GM12878 (cell line): Measurements from ENCODE around the gene IL3RA. TPM values are rescaled to one million over a fixed set of nuclear protein-coding genes. Genes with fewer than 3 reads are reported as not detected.

Source experiments
- ATAC-seq: fragments of 200-7000 bp; cut with Tn5 transposase; 3 replicates; pipeline ENCODE4 v1.9.1; 2020; ENCODE audit warnings: mild to moderate bottlenecking, moderate library complexity
- BruUV-seq: library from RNA; stranded (reverse); fragments of 400-500 nt; replicated peaks from 2 replicates; lab custom pipeline; 2021; lab: Mats Ljungman, UMichigan
- CTCF ChIA-PET: fragments of 300-600 bp; sonication (Branson Sonifier 250); formaldehyde crosslinking; extraction: SDS; loops from one replicate; lab custom pipeline; 2021; ENCODE audit warnings: inconsistent platforms; lab: Yijun Ruan, JAX
- POLR2A ChIA-PET: fragments of 350-600 bp; formaldehyde crosslinking; extraction: SDS; loops from one replicate; lab custom pipeline; 2021; ENCODE audit warnings: inconsistent platforms; lab: Charles Lee
- RAD21 ChIA-PET: fragments of 300-600 bp; sonication (Branson Sonifier 250); formaldehyde crosslinking; loops from one replicate; lab custom pipeline; 2023; ENCODE audit warnings: antibody characterized with exemption; ENCODE audit not compliant: unreplicated experiment; lab: Charles Lee
- SMC1A ChIA-PET: fragments of 300-600 bp; sonication (Branson Sonifier 250); formaldehyde crosslinking; loops from one replicate; lab custom pipeline; 2023; ENCODE audit not compliant: unreplicated experiment, uncharacterized antibody; lab: Charles Lee
- DNase-seq: peaks from one replicate; pipeline ENCODE4 v3.0.0-alpha.2; 2011; ENCODE audit warnings: low read depth, low spot score
- FAIRE-seq: peaks from 3 replicates; lab custom pipeline; 2011; peaks lifted over from hg19 to GRCh38; lab: Jason Lieb, UNC
- H2AFZ ChIP-seq: 2 replicates; pipeline ENCODE4 v1.6.0; 2011; ENCODE audit warnings: low read depth, low read length, control low read depth; ENCODE audit not compliant: control insufficient read depth
- H3K27ac ChIP-seq: 2 replicates; pipeline ENCODE4 v1.5.1; 2011; ENCODE audit warnings: control low read depth; ENCODE audit not compliant: control insufficient read depth, insufficient read depth
- H3K27me3 ChIP-seq, 2 experiments: replicated peaks in 1 of 2; 2 replicates each; pipeline versions ENCODE4 v1.6.0 to v1.6.1; 2011; ENCODE audit warnings: low read length in 1 of 2; ENCODE audit not compliant: control insufficient read depth in 2 of 2, insufficient read depth in 2 of 2
- H3K36me3 ChIP-seq, 2 experiments: 2 replicates each; pipeline ENCODE4 v1.5.1; 2011; ENCODE audit warnings: low read length in 1 of 2; ENCODE audit not compliant: control insufficient read depth in 2 of 2, insufficient read depth in 2 of 2
- H3K4me1 ChIP-seq: 2 replicates; pipeline ENCODE4 v1.6.1; 2011; ENCODE audit warnings: mild to moderate bottlenecking, low read length, moderate library complexity, mixed read lengths; ENCODE audit not compliant: control insufficient read depth, insufficient read depth
- H3K4me2 ChIP-seq: 2 replicates; pipeline ENCODE4 v1.6.0; 2011; ENCODE audit warnings: control low read depth; ENCODE audit not compliant: control insufficient read depth, insufficient read depth
- H3K4me3 ChIP-seq: fragments of 200-600 bp; sonication (generic); 2 replicates; pipeline ENCODE4 v1.5.1; 2016
- H3K79me2 ChIP-seq: 2 replicates; pipeline ENCODE4 v1.6.0; 2011; ENCODE audit warnings: low read length; ENCODE audit not compliant: control insufficient read depth, insufficient read depth
- H3K9ac ChIP-seq: 2 replicates; pipeline ENCODE4 v1.8.0; 2011; ENCODE audit warnings: low read length, control low read depth, mixed read lengths; ENCODE audit not compliant: control insufficient read depth, insufficient read depth
- H3K9me3 ChIP-seq: replicated peaks from 3 replicates; pipeline ENCODE4 v1.5.1; 2011; ENCODE audit warnings: mild to moderate bottlenecking, low read length; ENCODE audit not compliant: control insufficient read depth, insufficient read depth
- H4K20me1 ChIP-seq: 2 replicates; pipeline ENCODE4 v1.6.0; 2011; ENCODE audit not compliant: control insufficient read depth, insufficient read depth
- EGR1 ChIP-seq, 2 experiments: IDR thresholded peaks; 1 replicate in 1 of 2; 2 replicates in 1 of 2; pipeline ENCODE4 v1.6.1; 2011 to 2012; ENCODE audit warnings: low read depth in 2 of 2, low read length in 2 of 2, borderline replicate concordance in 1 of 2, mild to moderate bottlenecking in 1 of 2, moderate library complexity in 1 of 2
- EP300 ChIP-seq, 2 experiments: fragments of 150-350 bp in 1 of 2; IDR thresholded peaks; 2 replicates each; pipeline ENCODE4 v1.6.1; 2011 to 2012; ENCODE audit warnings: low read depth in 2 of 2, low read length in 2 of 2, borderline replicate concordance in 1 of 2, improper control_type of control experiment in 1 of 2, inconsistent platforms in 1 of 2; ENCODE audit not compliant: control insufficient read depth in 1 of 2
- LARP7 ChIP-seq: fragments of 450-650 bp; IDR thresholded peaks from 2 replicates; pipeline ENCODE4 v1.6.1; 2017; ENCODE audit warnings: mild to moderate bottlenecking
- RFX5 ChIP-seq: IDR thresholded peaks from 2 replicates; pipeline ENCODE4 v1.6.1; 2011; ENCODE audit warnings: low read depth, low read length, improper control_type of control experiment
- ZNF207 ChIP-seq: fragments of 450-650 bp; IDR thresholded peaks from 2 replicates; pipeline ENCODE4 v1.6.1; 2014; ENCODE audit warnings: antibody characterized with exemption, mild to moderate bottlenecking, borderline replicate concordance
- ZZZ3 ChIP-seq: IDR thresholded peaks from 2 replicates; pipeline ENCODE4 v1.6.1; 2011; ENCODE audit warnings: low read depth; ENCODE audit not compliant: control insufficient read depth, insufficient read length
- WGBS: methylation state at CpG from one replicate; pipeline ENCODE4 v1.1.6; 2016; ENCODE audit warnings: low lambda C conversion rate; ENCODE audit not compliant: insufficient replicate concordance, insufficient coverage; ENCODE audit errors: missing lambda C conversion rate; 5-methylcytosine and 5-hydroxymethylcytosine counted together
- in situ Hi-C: fragments of 300-500 bp; cut with MboI; formaldehyde crosslinking; loops from 9 replicates; pipeline ENCODE4 v1.14.3; 2018; ENCODE audit warnings: mixed read lengths
- intact Hi-C: fragments of 100-400 bp; cut with micrococcal nuclease; formaldehyde crosslinking; loops from one replicate; pipeline ENCODE4 v1.14.2; 2022; ENCODE audit not compliant: unreplicated experiment
- polyA plus RNA-seq, 11 experiments: library from polyadenylated mRNA; depleted of rRNA in 4 of 11; unstranded in 6 of 11; stranded (reverse) in 5 of 11; fragments of >200 nt; fragmentation: Nextera tagmentation in 4 of 11; fragmentation: Illumina TruSeq in 1 of 11; extraction: Ambion mirVana in 4 of 11; extraction: Trizol in 1 of 11; gene quantifications; 1 replicate in 1 of 11; 2 replicates in 10 of 11; pipeline versions ENCODE4 v1.2.1 to v1.2.3, GENCODE V29; 2011 to 2016; ENCODE audit warnings: inconsistent platforms in 2 of 11, missing spikeins in 2 of 11, low read depth in 1 of 11
- total RNA-seq, 4 experiments: library from RNA; depleted of rRNA in 3 of 4; stranded (reverse); fragments of >200 nt in 3 of 4; fragmentation: Illumina TruSeq in 1 of 4; extraction: Trizol in 1 of 4; gene quantifications; 2 replicates each; pipeline versions ENCODE4 v1.2.1 to v1.2.3, GENCODE V29; 2013 to 2021
- TF ChIP-seq, protein P1 (sequence below): fragments of 450-650 bp; IDR thresholded peaks from 2 replicates; pipeline ENCODE4 v1.6.1; 2016; ENCODE audit warnings: mild to moderate bottlenecking
- TF ChIP-seq, protein P2 (sequence below): fragments of 450-650 bp; IDR thresholded peaks from 2 replicates; pipeline ENCODE4 v1.6.1; 2018; ENCODE audit warnings: mild to moderate bottlenecking, low read depth, moderate library complexity; ENCODE audit not compliant: partially characterized antibody

Gene IL3RA
- total and polyA plus RNA-seq, 10 of the 15 experiments (the other 5 are each of a cell fraction or from before 2014, with no cell fraction given), result 2.1 to 31.1 (median 17.9) TPM

DNA sequence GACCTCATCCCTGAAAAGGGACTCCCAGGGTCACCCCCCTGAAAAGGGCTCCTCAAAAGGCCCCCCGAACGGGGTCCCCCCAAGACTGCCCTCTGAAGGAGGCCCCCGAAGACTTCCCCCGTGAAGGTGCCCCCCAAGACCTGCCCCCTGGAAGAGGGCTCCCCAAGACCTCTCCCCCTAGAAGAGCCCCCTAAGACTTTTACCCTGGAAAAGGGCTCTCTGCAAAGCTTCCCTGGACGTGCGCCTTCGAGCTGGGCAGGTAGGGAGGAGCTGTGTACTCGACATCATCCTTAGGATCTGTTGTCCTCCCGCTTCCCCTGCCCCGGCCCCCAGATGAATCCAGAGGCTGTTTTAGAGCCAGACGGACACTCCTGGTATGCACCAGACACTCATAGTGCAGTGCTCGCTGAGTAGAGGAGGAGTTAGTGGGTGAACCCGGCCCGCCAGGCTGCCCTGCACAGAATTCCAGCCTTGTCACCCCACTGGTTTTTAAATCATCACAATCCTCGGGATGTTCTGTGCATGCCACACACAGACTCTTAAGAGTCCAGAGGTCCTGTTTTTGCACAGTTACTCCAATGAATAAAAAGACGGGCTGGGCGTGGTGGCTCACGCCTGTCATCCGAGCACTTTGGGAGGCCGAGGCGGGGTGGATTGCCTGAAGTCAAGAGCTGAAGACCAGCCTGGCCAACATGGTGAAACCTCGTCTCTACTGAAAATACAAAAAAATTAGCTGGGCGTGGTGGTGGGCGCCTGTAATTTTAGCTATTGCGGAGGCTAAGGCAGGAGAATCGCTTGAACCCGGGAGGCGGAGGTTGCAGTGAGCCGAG, 61.1 kb downstream of the IL3RA start:
- in situ Hi-C loops (no loop called here), intact Hi-C loops (no loop called here)
- no peaks in the 10 kb centered on the region for H3K27me3 ChIP-seq
- peaks cover 28% of the 10 kb centered on the region for H3K79me2 ChIP-seq
- no peak overlapping the region for H3K9ac ChIP-seq
- H3K9me3 ChIP-seq, result no peaks in the 10 kb centered on the region
- FAIRE-seq (no peak), DNase-seq (no peak), ATAC-seq (no peak)
- RAD21 ChIA-PET, result no interaction called here
- 97% methylated on average over 29 of the region's 29 CpGs for WGBS
- CTCF ChIA-PET, result no interaction called here
- no peaks in the 10 kb centered on the region for H4K20me1 ChIP-seq
- no TSS peak for BruUV-seq
- no peak overlapping the region for H2AFZ ChIP-seq
- H3K4me1 ChIP-seq, result peaks cover 3% of the 10 kb centered on the region; the same call in 1 of the 2 replicates
- TF ChIP-seq LARP7 (no peak), EGR1 (IDR thresholded peaks at IDR 0.05; ENCODE audit: borderline replicate concordance in 1 of 2, low read depth in 2 of 2, low read length in 2 of 2) (no peak), EP300 (IDR thresholded peaks at IDR 0.05; ENCODE audit: borderline replicate concordance in 1 of 2, control insufficient read depth in 1 of 2, low read depth in 2 of 2, low read length in 2 of 2) (no peak), ZZZ3 (no peak), ZNF207 (no peak), RFX5 (no peak)
- TF ChIP-seq, protein P1, sequence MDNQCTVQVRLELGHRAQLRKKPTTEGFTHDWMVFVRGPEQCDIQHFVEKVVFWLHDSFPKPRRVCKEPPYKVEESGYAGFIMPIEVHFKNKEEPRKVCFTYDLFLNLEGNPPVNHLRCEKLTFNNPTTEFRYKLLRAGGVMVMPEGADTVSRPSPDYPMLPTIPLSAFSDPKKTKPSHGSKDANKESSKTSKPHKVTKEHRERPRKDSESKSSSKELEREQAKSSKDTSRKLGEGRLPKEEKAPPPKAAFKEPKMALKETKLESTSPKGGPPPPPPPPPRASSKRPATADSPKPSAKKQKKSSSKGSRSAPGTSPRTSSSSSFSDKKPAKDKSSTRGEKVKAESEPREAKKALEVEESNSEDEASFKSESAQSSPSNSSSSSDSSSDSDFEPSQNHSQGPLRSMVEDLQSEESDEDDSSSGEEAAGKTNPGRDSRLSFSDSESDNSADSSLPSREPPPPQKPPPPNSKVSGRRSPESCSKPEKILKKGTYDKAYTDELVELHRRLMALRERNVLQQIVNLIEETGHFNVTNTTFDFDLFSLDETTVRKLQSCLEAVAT, result no peak
- TF ChIP-seq, protein P2, sequence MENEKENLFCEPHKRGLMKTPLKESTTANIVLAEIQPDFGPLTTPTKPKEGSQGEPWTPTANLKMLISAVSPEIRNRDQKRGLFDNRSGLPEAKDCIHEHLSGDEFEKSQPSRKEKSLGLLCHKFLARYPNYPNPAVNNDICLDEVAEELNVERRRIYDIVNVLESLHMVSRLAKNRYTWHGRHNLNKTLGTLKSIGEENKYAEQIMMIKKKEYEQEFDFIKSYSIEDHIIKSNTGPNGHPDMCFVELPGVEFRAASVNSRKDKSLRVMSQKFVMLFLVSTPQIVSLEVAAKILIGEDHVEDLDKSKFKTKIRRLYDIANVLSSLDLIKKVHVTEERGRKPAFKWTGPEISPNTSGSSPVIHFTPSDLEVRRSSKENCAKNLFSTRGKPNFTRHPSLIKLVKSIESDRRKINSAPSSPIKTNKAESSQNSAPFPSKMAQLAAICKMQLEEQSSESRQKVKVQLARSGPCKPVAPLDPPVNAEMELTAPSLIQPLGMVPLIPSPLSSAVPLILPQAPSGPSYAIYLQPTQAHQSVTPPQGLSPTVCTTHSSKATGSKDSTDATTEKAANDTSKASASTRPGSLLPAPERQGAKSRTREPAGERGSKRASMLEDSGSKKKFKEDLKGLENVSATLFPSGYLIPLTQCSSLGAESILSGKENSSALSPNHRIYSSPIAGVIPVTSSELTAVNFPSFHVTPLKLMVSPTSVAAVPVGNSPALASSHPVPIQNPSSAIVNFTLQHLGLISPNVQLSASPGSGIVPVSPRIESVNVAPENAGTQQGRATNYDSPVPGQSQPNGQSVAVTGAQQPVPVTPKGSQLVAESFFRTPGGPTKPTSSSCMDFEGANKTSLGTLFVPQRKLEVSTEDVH, result no peak
- SMC1A ChIA-PET, result no interaction called here
- POLR2A ChIA-PET, result no interaction called here
- no peak overlapping the region for H3K4me3 ChIP-seq
- peaks cover 0 to 9% of the 10 kb centered on the region in 2 experiments; a peak in 3 of 4 replicates for H3K36me3 ChIP-seq
- H3K27ac ChIP-seq, result no peak overlapping the region
- no peak overlapping the region for H3K4me2 ChIP-seq
